ENCODE results near the gene DMXL1. TPM values are rescaled to one million over a fixed set of nuclear protein-coding genes. Genes with fewer than 3 reads are reported as not detected.

Gene DMXL1
- total RNA-seq = 17.1 and 19.3 TPM in 2 replicates

GRCh38 chr5:119070828-119071560 is at the start of gene DMXL1:
DMXL1 (plus strand) TSS chr5:119071087; CDS start chr5:119071570, 483 bp downstream.

Other genes starting within 250 kb of the DMXL1 start
- gene DTWD2, start 82.5 kb upstream of the DMXL1 start, total RNA-seq = 3.7 and 4.2 TPM in 2 replicates

All from epithelial cell of alveolus of lung (primary cell).